ENCODE data around the gene FSTL3.

Gene FSTL3

DNA sequence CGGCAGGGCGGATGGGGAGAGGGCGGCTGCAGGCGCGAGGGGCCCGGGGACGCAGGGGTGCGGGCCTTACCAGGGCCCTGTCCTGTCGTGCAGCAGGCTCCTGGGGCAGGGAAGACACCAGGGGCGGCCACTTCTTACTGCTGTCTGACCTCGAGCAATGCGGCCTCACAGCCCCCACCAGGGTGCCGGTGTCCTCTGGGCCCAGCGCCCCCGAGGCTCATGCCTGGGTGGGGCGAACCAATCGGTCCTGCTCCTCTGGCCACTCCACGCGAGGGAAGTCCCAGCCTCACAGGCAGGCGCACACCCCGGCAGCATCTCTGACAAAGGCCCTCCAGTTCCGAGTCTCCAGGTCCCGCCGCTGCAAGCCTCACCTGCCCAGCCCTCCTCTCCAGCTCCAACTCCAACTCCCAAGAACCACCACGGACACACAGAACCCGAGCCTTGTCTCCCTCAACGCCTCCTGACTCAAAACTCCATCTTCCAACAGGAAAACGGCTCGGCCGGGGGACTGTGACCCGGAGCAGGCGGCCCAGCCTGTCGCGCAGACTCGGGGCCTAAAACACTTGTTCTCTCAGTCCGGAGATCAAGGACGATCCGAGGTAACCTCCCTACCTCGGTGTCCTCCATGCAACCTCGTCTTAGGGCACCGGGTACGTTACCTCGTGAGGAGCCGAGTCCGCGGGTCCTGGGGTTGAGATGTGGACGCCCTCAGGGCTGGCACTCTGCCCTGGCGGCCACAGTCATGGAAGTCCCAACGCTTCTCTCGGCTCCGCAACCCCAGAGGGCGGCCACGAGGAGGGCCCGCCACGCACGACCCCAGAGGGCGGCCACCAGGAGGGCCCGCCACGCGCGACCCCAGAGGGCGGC, 30.0 kb upstream of the FSTL3 start:
- no peak for FAIRE-seq

DNA sequence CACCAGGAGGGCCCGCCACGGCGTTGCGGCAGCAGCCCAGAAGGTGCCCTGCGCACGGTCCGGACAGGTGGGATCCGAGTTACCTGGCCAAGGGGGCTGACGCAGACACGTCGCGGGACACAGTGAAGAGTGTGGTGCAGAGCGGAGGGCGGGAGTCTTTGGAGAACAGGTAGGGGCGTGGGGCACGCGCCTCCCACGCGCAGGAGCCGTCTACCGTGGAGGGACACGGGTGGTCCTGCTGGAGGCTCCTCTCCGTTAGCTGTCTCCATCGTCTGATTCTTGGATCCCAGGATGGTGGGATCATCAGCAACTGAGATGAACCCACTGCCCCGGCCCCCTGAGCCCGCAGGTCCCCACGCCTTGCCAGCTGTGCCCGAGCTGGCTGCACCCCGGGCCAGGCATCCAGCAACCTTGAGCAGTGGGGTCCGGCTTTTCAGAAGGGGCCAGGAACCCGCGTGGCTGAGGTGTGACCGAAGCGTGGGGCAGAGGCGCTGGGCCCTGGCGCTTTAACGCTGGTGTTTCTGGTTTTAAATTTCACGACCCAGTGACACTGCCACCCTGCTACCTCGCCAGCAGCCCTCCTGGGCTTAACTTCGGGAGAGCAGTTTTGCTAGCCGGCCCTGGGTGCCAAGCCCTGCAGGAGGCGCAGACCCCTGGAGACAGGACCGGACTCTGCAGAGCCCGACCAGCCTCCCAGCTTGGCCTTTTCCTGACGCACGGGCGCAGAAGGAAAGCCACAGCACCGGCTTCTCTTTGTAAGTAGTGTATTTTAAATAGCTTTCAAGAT, 29.2 kb upstream of the FSTL3 start:
- no peak for FAIRE-seq

DNA sequence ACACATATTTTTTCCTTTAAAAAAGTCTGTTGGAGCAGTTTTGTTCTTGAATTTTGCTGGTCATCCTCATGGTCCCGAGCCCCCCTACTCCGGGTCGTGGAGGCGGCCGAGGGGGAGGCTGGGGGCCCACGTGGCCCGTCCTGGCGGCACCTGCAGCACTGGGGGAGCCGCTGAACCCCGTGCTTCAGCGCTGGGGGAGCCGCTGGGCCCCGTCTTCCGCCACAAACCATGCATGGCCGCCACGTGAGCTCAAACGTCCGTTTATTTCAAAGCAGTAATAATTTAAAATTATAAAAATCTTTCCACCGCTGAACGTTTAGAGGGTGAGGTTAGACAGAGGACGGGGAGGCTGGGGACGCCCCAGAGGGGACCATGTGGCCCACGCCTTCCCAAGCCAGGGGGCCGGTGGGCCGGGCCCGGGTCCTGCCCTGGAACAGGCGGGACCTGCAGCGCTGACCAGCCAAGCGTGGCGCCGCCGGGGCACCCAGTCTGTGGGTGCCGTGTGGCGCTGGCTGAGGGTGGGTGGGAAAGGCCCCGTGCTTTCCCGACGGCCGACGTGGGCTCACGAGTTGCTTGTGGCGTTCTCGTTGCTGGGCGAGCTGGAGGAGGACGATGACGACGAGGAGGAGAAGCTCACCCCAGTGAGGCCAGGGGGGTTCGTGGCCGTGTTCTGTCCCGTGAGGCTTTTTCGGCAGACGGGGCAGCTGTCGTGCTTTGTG, 28.5 kb upstream of the FSTL3 start:
- no peak for FAIRE-seq

DNA sequence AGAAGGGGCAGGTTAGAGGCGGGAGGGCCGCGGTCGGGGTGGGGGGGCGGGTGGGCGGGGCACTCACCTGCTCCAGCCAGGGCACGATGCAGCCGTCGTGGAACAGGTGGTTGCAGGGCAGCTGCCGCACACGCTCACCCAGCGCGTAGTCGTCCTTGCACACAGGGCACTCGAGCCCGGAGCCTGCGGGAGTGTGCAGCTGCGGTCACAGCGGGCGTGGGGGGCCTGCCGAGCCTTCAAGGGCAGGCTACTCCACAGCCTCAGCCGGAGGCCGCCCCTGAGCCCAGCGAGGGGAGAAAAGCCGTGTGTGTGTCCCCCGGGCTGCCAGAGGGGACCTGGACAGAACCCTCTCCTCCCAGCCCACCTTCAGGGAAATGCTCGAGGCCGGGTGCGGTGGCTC, 27.9 kb upstream of the FSTL3 start:
- FAIRE-seq, result no peak

DNA sequence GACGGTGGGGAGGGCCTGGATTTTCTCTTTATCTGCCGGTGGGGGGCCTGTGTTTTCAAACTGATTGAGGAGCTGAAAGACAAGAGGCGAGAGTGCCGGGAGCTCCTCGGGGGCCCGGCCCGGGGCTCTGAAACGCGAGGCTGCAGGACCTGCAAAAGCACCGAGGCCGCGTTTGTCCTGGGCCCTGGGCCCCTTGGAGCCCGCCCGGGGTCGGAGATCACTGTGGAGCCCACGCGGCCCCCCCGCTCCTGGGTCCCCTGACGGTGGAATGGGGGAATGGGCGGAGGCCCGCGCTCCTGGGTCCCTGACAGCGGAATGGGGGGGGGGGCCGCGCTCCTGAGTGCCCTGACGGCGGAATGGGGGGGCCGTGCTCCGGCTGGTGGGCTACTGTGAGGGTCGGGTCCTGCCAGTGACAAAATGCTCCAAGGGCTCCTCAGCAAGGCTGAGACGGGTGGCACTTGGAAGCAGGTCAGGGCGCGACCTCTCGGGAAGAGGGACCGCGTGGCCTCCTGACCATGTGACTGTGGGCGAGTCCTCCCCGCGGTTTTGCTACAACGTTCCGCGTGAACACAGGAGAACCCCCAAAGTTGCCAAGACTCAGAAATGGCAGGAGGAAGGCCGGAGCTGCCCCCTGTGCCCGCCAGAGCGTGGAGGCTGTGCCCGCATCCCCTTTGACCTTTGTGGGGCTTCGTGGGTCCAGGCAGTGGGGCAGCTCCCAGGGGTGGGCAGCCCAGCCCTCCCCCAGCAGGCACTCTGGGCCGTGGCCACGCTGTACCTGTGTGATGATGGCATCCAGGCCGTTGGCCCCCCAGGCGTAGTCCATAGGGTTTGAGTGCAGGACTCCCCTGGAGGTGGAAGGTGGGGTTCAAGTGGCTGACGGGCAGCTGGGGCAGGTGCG, 27.0 kb upstream of the FSTL3 start:
- no peak for FAIRE-seq

DNA sequence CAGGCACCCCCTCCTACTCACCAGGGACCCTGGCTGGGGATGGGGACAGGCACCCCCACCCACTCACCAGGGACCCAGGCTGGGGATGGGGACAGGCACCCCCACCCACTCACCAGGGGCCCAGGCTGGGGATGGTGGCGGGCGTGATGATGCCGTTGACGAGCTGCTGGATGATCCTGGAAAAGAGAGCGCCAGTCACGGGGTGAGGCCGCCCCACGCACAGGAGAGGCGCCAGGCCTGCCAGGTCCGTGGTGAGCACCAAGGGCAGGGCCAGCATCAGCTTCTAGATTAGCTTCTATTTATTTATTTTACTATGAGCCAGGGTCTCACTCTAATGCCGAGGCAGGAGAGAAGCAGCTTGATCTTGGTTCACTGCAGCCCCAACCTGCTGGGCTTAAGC, 26.1 kb upstream of the FSTL3 start:
- FAIRE-seq, result no peak

DNA sequence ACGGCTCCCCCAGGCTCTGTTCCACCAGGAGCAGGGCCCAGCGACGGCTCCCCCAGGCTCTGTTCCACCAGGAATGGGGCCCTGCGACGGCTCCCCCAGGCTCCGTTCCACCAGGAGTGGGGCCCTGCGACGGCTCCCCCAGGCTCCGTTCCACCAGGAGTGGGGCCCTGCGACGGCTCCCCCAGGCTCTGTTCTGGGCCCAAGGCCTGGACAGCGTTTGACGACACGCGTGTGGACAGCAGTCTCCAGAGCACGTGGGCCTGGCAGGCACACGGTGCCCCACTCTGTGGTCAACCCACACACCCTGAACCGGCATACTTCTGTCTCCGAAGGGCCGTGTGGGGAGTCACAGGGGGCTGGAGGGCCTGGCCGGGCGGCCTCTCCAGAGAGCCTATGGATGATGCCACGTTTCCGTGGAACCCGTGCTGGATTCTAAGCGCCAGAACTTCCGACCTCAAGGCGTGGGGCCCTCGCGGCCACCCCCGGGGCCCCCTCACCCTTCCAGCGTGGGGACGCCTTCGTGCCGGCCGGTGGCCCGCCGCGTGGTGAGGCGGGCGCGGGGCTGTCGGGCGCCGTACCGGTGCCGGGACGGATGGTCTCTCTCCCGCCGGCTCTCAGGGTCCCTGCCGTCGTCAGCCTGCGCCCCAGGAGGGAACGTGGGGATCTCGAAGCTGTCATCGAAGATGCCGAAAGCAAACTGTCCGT, 24.9 kb upstream of the FSTL3 start:
- no peak for FAIRE-seq

DNA sequence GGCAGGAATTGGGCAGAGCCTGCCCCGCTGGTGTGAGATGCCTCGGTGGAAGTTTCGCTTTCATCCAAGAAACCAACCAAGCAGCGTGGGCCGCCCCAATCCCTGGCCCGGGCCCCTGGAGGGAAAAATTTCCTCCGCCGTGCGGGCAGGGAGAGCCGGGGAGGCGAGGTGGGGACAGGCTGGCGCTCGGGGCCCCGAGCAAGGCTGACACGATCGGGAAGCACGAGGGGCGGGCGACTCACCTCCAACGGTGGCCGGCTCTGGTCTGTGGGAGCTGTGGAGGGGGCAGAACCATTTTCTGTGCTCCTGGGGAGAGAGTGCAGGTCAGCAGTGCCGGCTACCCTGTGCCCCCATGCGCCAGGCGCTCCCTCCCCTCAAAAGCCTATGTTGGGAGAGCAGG, 24.2 kb upstream of the FSTL3 start:
- no peak for FAIRE-seq

DNA sequence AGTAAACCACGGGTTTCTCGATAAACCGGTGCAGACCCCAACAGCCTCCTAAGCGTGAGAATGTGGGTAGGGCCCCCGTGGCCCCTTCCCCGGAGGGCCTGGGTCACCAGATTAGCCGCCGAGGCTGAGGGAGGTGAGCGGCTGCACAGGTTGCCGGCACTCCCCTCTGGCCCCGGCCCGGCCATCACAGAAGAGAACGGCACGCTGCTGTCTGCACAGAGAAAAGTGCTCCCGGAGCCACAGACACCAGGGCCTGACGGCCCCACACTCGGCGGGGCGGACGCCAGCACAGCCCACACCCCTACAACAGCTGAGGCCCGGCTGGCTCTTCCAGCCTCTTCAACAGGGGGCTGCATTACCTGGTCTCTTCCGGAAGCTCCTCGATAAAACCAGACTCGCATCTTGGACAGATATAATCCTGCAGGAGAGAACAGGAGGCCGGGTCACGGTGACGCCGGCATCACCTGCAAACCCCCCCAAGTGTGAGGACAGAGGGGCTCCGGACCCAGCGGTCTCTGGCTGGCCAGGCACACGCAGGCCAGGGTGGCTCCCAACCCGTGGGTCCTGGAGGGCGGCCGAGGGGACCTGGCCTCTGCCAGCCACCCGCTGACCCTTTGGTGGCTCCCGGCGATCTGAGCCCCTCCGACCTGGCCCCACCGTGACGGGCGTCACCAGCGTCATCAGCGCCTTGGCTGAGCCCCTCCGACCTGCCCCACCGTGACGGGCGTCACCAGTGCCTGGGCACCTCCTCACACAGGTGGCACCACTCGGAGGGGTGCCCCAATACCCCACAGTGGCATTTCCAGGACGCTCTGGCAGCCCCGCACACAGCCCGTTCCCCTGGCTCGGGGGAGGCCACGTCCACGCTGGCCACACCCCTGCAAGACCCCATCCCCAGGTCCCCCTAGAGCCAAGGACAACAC, 23.5 kb upstream of the FSTL3 start:
- no peak for FAIRE-seq

DNA sequence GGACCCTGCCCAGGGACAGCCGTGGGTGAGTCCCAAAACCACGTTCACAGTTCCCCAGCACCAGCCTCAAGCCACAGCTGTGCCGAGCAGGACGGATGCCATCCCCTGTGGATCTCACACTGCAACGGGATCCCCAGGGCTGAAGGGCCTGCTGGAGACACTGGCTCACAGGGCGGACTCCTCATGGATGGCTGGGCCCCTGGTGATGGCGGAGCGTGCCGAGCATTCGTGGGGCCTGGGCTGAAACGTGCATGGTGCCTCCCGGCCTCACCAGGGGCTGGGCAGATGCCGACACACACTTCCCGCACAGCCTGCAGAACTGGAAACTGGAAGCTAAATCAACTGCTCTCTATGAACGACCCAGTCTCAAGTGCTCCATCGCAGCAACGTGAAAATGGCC, 22.8 kb upstream of the FSTL3 start:
- no peak for FAIRE-seq

DNA sequence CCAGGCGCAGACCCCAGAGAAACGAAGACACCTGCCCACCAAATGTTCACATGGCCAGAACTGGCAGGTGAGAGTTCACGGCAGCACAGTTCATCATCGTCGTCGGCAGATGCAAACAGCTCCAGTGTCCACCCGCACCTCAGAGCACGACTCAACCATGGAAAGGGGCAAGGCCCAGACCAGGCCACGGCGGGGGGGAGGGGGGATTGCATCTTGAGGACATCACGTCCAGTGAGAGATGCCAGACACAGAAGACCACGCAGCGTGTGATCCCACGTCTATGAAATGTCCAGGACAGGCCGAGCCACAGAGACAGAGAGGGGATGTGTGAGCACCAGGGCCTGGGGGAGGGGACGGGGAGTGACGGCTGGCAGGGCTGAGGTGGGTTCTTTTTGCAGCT, 20.5 kb upstream of the FSTL3 start:
- no peak for FAIRE-seq

DNA sequence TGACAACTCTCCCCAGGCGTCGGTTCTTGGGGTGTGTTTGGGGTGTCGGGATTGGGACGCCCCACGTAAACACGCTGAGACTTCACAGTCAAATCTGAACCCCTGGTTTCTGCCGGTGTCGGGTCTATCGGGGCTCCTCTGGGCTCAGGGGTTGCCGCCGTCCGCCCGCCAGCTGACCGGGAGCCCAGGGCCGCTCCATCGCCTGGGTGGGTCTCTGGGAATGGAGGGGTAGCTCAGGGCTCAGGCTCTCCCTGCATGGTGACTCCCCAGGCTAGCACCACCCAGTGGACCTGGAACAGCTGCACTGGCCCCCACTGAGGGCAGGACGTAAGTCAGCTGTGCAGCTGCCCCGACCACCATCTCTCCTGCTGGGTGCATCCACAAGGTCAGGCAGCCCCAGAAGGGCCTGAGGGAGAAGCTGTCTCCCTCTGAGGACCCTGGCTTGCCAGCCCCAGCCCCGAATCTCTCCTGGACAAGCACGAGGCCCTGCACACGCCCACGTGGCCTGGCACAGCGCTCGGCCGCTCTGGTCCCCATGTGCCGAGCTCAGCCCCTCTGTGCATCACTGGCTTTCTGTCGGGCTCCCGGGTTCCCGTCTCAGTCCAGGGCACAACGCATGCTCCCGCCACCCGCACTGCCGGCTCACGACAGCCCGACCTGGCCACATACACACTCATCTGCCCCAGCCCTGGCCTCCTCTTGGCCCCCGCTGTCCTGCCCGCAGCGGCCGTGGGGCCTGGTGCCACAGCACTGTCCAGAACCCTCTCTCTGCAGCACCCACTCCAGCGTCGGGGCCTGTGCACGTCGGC, 19.2 kb upstream of the FSTL3 start:
- no peak for FAIRE-seq

DNA sequence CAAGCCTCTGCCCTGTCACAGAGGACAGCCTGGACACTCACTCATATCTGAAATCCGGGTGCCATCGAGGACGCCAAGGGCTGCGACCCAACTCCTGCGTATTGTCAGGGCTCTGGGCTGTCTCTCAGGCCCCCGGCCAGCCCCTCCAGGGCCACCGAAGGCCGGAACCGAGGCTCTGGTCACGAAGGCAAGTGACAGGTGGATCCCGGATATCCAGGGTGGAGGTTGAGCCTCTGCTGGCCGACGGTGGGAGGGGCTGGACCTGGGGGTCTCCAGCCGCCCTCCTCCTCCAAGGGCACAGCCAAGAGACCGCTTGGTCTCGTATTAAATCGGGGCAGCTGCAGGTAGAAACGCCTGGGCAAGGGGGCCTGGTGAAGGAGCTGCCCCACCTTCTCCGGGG, 18.6 kb upstream of the FSTL3 start:
- FAIRE-seq, result no peak

DNA sequence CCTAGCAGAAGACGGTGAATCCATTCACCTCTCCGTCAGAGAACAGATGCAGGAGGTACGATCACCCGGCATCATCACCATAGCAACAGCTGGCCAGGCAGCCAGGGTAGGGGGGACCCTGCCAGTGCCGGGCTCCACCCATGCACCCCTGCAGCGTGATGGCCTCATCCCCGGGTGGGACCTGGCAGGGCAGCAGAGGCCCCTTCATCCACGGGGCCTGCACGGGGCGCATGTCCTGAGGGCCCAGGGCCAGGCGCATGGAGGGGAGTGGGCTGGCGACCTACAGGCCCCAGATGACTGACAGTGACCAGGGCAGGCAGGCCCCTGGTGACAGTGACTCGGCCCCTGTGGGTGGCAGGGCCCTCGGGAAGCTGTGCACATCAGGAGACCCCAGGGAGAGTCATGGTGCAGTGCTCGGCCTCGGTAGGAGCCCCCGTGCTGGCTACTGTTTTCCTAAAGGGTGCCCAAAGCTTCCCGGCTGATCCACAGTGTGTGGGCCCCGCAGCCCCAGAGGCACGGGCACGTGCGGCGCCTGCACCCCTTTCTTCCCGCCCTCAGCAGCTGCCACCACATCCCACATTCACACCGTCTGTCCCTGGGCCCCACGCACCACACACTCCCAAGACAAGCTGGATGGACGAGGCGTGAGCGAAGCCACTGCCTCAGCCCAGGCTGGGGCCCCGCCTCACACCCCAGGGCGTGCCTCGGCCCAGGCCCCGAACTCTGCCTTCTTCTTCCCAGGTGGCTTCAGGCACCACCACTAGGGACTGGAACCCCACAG, 17.9 kb upstream of the FSTL3 start:
- no peak for FAIRE-seq

DNA sequence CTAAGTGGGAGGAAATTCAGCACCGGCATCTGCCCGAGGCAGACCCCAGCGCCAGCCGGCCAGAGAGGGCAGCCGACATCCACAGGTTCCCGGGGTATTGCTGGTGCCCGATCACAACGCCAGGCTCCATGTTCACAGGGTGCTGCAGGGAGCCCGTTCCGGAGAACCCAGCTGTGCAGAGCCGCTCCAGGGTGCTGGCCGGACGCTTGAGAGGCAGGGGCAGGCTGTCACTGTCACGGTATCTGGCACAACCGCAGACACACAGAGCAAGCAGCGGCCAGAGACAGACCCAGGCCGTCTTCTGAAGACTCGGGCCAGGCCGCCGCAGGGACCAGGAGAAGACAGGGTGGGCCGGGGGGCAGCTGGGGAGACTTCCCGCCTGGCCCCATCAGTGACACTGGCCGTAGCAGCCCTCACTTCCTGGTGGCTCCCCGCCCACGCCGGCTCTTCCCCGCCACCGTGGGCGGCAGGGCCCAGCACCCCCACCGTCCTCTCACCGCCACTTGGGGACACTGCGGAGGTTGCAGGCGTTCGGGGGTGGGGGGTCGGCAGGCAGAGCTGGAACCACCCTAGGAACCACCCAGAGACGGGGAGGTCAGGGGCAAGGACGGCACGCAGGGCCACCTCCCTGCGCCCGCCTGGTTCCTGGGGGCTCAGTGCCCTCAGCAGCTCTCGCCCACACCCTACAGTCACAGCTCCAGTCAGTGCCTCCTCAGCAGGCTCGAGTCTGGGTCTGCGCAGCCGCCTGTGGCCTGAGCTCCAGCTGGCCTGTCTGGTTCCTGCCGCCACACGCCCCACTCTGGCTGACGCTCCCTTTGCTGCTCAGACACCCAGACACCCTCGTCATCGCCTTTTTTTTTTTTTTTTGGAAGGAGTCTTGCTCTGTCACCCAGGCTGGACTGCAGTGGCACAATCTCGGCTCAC, 17.0 kb upstream of the FSTL3 start:
- FAIRE-seq, result no peak

DNA sequence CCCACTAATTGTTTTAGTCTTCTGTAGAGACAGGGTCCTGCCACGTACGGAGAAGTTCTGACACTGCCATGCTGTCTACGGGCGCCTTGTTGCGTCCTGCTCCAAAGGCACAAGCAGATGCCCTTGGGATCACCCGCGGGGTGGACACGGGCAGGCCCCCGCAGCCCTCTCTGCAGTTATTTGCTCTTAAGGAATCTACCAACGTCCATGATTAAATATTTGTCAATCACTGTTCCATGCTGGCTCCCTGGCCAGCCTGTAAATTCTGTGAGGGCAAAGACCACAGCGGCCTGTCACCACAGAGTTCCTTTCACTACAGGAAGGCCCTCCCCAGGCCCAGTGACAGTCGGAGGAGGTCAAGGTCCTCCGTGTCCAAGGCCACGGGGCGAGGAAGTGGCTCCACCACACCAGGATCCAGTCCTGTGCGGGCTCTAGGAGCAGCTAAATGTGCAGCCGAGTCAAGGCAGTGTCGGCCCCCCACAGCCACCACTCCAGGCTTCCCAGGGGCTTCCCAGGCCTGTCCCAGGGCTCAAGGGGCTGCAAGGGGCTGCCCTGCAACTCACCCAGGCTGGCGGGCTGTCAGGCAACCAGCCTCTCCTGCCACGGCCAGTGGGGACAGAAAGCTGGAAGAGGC, 15.3 kb upstream of the FSTL3 start:
- no peak for FAIRE-seq

DNA sequence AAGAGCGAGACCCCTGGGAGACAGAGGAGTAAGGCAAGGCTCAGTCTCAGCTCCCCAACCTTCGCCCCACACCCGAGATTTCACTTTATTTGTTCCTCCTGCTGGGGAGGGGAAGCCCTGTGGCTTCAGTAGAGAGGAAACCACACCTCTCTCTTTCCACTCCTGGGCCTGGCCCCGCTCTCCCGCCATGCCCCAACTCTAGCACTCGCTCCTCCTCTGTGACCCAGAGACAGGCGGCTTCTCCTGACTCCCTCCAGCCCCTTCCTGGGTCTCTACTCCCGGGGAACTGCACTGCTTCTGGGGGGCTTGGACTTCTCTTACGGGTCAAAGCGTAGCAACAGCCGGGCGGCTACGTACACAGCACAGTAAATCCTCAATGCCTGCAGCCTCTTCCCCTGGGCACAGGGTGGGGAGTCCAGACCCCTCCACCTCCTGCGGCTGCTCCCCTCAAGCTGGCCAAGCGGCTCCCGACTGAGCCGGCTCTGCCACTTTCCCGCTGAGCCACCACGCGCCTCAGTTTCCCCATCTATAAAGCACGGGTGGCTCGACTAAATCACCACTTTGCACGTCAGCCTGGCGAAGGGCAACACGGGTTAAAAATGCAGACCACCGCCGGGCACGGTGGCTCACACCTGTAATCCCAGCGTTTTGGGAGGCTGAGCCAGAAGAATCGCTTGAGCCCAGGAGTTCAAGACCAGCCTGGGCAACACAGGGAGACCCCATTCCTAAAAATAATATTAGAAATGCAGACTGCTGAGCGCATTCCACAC, 14.6 kb upstream of the FSTL3 start:
- FAIRE-seq, result no peak

All from G401.6 (cell line).